ENCODE data around the gene PGAP1.

The PGAP1 gene

GRCh38 chr2:196926562-196927375, at the start of gene PGAP1:
Gene PGAP1 (minus strand): TSS chr2:196926707. CDS start chr2:196926616, 91 bp downstream.
- peak; percentile 96 for DNase-seq (ENCODE audit: low spot score)
- FAIRE-seq = peak; percentile 32

GRCh38 chr2:196974970-196975369, 48.5 kb upstream of the PGAP1 start:
- no peak for FAIRE-seq
- DNase-seq (ENCODE audit: low spot score) = no peak

GRCh38 chr2:196971574-196972279, 45.2 kb upstream of the PGAP1 start:
- DNase-seq (ENCODE audit: low spot score) (no peak), FAIRE-seq (no peak)

DNA sequence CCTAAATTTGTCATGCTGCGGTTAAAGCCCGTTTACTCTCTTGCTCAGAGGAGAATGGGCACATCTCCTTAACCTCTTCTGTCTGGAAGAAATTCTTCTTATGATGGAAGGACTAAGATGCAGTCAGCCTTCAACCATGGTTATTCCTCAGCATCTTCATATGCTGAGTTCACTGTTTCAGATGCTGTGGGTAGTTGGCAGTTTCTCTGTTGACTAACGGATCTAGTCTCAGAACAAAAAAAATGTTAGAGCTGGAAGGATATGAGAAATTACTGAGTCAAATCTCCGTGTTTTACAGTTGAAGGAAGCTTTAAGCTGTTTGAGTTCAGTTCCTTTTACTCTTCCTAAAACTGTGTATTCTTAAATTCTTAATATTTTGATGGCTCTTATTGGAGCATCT, 43.6 kb upstream of the PGAP1 start:
- DNase-seq (ENCODE audit: low spot score) (no peak), FAIRE-seq (no peak)

- no peak for FAIRE-seq
- DNase-seq (ENCODE audit: low spot score) = no peak
Observed at GRCh38 chr2:196968516-196968915, 42.0 kb upstream of the PGAP1 start.

GRCh38 chr2:196967775-196968174, 41.3 kb upstream of the PGAP1 start:
- FAIRE-seq (no peak), DNase-seq (ENCODE audit: low spot score) (no peak)

GRCh38 chr2:196967116-196967515, 40.6 kb upstream of the PGAP1 start:
- FAIRE-seq (no peak), DNase-seq (ENCODE audit: low spot score) (peak; percentile 32)

DNA sequence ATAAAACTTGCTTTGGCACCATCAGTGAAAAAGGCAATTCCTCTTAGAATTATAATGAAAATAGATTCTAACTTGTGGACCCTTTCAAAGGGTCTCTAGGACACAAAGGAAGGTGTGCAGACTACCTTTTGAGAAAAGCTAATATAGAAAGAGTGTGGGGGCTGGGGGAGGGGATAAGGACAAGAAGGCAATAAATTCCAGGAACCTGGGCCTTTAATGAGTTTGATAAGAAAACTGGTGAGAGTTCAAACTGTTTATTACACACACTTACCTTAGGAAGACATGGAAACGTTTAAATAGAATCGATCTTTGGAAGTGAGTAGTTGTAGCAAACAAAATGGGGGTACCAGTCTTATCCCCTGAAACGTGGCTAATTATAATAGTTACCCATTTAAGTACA, 39.6 kb upstream of the PGAP1 start:
- FAIRE-seq (no peak), DNase-seq (ENCODE audit: low spot score) (no peak)

DNA sequence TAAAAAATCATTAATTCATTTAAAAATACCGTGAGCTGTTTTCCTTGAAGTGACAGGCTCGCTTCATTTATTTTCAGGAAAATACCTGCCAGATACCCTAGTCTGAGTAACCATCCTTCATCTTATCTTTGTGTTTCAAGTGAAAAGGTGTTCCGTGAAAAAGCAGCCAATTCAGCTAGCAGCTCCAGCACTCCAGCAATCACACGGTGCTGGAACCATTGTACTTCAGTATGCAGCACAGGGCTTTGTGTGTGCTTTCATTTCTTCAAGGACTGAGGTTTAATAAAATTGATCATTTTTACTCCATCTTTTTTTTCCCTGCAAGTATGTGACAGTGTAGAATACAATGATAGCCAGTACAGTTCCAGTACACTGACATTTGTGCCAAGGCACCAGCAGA, 39.1 kb upstream of the PGAP1 start:
- no peak for FAIRE-seq

GRCh38 chr2:196963961-196964360, 37.5 kb upstream of the PGAP1 start:
- no peak for FAIRE-seq
- DNase-seq (ENCODE audit: low spot score) = no peak

More for the DNA sequence above, 39.1 kb upstream of the PGAP1 start:
- no peak for DNase-seq (ENCODE audit: low spot score)

DNA sequence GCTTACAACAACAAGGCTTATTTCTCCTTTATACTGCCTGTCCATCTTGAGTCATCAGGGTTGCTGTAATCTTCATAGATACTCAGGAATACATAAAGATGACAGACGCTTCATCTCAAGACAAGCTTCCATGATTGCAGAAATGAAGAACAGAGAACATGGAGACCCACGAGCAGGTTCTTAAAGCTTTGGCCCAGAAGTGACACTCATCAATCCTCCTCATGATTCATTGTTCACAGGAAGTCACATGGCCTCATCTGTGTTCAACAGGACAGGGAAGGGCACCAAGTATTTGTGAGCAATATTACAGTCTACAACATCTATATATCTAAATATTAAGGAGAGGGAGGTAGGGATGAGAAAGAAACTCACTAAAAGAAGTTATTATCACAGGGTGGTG, 36.5 kb upstream of the PGAP1 start:
- FAIRE-seq = no peak

GRCh38 chr2:196962325-196962724, 35.8 kb upstream of the PGAP1 start:
- DNase-seq (ENCODE audit: low spot score) (no peak), FAIRE-seq (no peak)

More for the DNA sequence above, 36.5 kb upstream of the PGAP1 start:
- DNase-seq (ENCODE audit: low spot score) = no peak

DNA sequence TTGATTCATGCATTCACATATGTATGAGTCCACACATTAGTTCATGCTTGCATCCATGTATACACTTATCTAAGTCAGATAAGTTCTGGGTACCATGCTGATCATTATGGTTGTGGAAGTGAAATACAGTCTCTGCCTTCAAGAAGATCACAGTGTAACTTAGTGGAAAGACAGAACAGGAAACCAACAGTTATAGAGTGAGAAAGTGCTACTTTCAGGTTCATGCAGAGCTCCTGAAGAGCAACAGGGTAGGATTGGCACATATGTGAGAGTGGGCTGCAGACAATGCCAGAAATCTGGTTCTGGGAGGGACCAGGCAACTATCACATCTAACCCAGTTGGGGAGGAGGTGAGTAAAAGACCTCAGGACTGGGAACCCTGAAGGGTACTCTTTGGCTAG, 35.4 kb upstream of the PGAP1 start:
- FAIRE-seq (no peak), DNase-seq (ENCODE audit: low spot score) (no peak)

- DNase-seq (ENCODE audit: low spot score) (no peak), FAIRE-seq (no peak)
Observed at GRCh38 chr2:196959734-196960338, 33.3 kb upstream of the PGAP1 start.

DNA sequence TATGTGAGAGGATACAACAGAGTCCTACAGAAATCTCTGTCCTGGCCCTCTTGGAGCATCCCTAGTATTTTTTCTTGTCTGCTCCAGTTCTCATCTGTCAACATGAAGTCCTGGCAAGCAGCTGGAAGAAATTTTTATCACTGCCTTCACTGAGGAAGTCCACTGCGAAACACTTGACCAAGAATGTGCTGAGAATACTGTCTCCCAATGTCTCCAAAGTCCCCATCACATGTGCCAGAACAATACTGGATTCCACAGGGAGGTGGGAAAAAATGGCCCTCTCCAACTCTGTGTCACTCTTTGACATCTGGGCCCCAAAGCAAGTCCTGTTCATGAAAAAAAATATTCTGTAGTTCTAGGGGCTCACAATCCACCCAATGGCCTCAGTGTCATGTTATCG, 32.8 kb upstream of the PGAP1 start:
- no peak for DNase-seq (ENCODE audit: low spot score)

DNA sequence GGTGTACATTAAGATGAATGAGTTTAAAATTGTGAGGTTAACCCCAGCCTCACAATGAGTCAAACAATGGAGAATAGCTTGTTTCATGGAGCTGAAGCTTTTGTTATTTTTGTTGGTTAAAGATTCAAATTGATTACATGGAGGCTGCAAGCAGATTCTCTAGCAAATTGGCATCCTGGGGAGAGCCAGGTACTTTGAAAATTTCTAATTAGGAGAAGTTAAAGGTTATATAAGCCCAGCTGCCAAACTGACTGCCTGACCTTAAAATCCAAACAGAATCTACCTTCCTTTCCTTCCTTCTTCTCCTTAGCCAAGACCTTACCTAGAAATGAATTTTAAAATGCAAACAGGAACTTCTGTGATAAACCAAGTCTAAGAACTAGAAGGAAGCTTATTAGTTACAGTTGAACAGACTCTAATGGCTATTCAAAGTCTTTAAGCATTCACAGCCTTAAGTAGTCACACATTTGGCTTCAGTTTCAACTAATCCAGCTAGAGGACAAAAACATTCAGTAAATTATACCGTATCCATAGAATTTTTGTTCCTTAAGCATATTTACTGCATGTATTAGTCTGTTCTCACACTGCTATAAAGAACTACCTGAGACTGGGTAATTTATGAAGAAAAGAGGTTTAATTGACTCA, 31.5 kb upstream of the PGAP1 start:
- no peak for DNase-seq (ENCODE audit: low spot score)
- no peak for FAIRE-seq

More for the DNA sequence above, 32.8 kb upstream of the PGAP1 start:
- no peak for FAIRE-seq

- DNase-seq (ENCODE audit: low spot score) (no peak), FAIRE-seq (no peak)
Observed at GRCh38 chr2:196957442-196957841, 30.9 kb upstream of the PGAP1 start.

- DNase-seq (ENCODE audit: low spot score) (no peak), FAIRE-seq (no peak)
Observed at GRCh38 chr2:196956069-196956468, 29.6 kb upstream of the PGAP1 start.

GRCh38 chr2:196955036-196955435, 28.5 kb upstream of the PGAP1 start:
- no peak for FAIRE-seq

GRCh38 chr2:196954001-196954400, 27.5 kb upstream of the PGAP1 start:
- no peak for DNase-seq (ENCODE audit: low spot score)
- no peak for FAIRE-seq

More at GRCh38 chr2:196955036-196955435, 28.5 kb upstream of the PGAP1 start:
- DNase-seq (ENCODE audit: low spot score) = no peak

GRCh38 chr2:196952936-196953335, 26.4 kb upstream of the PGAP1 start:
- DNase-seq (ENCODE audit: low spot score) = no peak
- no peak for FAIRE-seq

GRCh38 chr2:196951973-196952372, 25.5 kb upstream of the PGAP1 start:
- DNase-seq (ENCODE audit: low spot score) (no peak), FAIRE-seq (no peak)

Measured in urothelium cell line (cell line).